ENCODE results near the gene APAF1. TPM values are rescaled to one million over a fixed set of nuclear protein-coding genes. Genes with fewer than 3 reads are reported as not detected.

The APAF1 gene
- total and polyA plus RNA-seq, 2 of the 13 experiments (the other 11 are each of a cell fraction or from before 2014, with no cell fraction given), result 6.0 to 13.0 TPM

GRCh38 chr12:98644433-98644711 is 718 bp upstream of the APAF1 start (continued):
- TF ChIP-seq HMGA1 (CRISPR knock-in tag; conservative IDR thresholded peaks at IDR 0.05) (no peak), DZIP1 (CRISPR knock-in tag; IDR thresholded peaks at IDR 0.05) (no peak), FOSL1 (CRISPR knock-in tag; IDR thresholded peaks at IDR 0.05; ENCODE audit: borderline replicate concordance) (no peak), KDM2A (CRISPR knock-in tag; IDR thresholded peaks at IDR 0.05; ENCODE audit: borderline replicate concordance, low read depth) (peak; percentile 39; the same call in 1 of the 2 replicates), MBNL3 (CRISPR knock-in tag; conservative IDR thresholded peaks at IDR 0.05) (no peak), ZNF646 (CRISPR knock-in tag; IDR thresholded peaks at IDR 0.05) (no peak), ATM (IDR thresholded peaks at IDR 0.05; ENCODE audit: borderline replicate concordance) (no peak), MTF1 (CRISPR knock-in tag; IDR thresholded peaks at IDR 0.05) (no peak), NR2F1 (CRISPR knock-in tag; IDR thresholded peaks at IDR 0.05) (no peak), SATB2 (CRISPR knock-in tag; IDR thresholded peaks at IDR 0.05) (no peak), TBL1XR1 (IDR thresholded peaks at IDR 0.05; ENCODE audit: borderline replicate concordance, low read length, partially characterized antibody) (no peak), POLR2G (IDR thresholded peaks at IDR 0.05; ENCODE audit: low read depth, low read length) (no peak), ZNF772 (CRISPR knock-in tag; IDR thresholded peaks at IDR 0.05) (no peak), ZNF891 (CRISPR knock-in tag; IDR thresholded peaks at IDR 0.05) (no peak), ZFP91 (CRISPR knock-in tag; IDR thresholded peaks at IDR 0.05; ENCODE audit: borderline replicate concordance) (no peak), HES4 (CRISPR knock-in tag; IDR thresholded peaks at IDR 0.05; ENCODE audit: borderline replicate concordance) (peak; percentile 76; the same call in 1 of the 2 replicates), ZNF674 (CRISPR knock-in tag; IDR thresholded peaks at IDR 0.05; ENCODE audit: low read depth) (no peak), MAZ (IDR thresholded peaks at IDR 0.05; ENCODE audit: borderline replicate concordance, low read depth, low read length) (no peak), MAZ (CRISPR knock-in tag; IDR thresholded peaks at IDR 0.05; ENCODE audit: low read depth) (no peak), ARHGAP35 (CRISPR knock-in tag; IDR thresholded peaks at IDR 0.05; ENCODE audit: borderline replicate concordance) (0 out of 2 replicates have a peak, but pooled peaks have one; percentile 74), SNAPC5 (CRISPR knock-in tag; IDR thresholded peaks at IDR 0.05; ENCODE audit: borderline replicate concordance) (no peak)
